ENCODE results near the gene L3HYPDH. TPM values are rescaled to one million over a fixed set of nuclear protein-coding genes. Genes with fewer than 3 reads are reported as not detected.
"Not testable (repeated sequence)": the region's sequence is repeated elsewhere in the genome, so short reads cannot be mapped to it uniquely, and the experiment has no call there.

Gene L3HYPDH
- total RNA-seq, 2 experiments from 2014 or later: 23.5 to 32.8 TPM

DNA sequence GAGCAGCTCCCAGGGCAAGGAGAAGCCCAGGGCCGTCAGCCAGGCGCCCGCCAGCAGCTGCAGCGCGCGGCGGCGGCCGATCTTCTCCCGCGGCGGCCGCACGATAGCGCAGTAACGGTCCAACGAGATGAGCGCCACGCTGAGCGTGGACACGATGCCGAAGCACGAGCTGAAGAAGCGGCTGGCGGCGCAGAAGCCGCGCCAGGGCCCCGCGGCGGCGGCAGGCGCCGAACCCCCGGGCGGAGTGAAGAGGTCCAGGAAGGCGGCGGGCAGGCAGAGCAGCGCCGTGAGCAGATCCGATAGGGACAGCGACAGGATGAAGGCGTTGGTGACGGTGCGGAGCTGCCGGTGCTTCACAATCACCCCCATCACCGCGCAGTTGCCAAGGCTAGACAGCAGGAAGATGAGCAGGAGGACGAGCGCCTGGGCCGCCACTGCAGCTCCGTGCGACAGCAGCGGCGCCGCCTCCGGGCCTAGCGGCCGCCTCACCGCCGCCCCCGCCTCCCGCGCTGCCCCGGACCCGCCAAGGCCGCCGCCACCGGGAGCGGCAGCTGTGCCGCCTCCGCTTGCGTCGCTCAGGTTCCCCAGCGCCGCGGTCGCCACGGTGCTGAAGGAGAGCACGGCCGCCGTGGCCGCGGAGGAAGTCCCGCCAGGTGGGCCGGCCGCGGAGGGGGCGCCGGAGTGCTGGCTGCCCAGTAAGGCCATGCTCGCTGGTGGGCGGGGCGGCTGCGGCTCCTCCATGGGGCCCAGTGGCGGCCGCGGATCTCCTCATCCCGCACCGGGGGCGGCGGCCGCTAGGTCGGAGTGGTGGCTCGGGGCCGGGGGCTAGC lies 19.5 kb downstream of the L3HYPDH start:
- Mint-ChIP-seq H3K4me3 (peak overlapping the region; percentile 88), H3K4me1 (peaks cover 9% of the 10 kb centered on the region), H3K9me3 (no peaks in the 10 kb centered on the region), H3K36me3 (peaks cover 7% of the 10 kb centered on the region), H3K27me3 (no peaks in the 10 kb centered on the region), H3K27ac (peak overlapping the region; percentile 35)
- ATAC-seq (ENCODE audit: low read depth) (peak; percentile 80), DNase-seq (peak; percentile 72)
- POLR2A ChIA-PET: interaction anchor here (0.7 to 2.4 kb wide), 4 partner anchors 14 to 19 kb away, joined by 3 to 20 read pairs (median 4); partner anchors contain the start of genes JKAMP and L3HYPDH

DNA sequence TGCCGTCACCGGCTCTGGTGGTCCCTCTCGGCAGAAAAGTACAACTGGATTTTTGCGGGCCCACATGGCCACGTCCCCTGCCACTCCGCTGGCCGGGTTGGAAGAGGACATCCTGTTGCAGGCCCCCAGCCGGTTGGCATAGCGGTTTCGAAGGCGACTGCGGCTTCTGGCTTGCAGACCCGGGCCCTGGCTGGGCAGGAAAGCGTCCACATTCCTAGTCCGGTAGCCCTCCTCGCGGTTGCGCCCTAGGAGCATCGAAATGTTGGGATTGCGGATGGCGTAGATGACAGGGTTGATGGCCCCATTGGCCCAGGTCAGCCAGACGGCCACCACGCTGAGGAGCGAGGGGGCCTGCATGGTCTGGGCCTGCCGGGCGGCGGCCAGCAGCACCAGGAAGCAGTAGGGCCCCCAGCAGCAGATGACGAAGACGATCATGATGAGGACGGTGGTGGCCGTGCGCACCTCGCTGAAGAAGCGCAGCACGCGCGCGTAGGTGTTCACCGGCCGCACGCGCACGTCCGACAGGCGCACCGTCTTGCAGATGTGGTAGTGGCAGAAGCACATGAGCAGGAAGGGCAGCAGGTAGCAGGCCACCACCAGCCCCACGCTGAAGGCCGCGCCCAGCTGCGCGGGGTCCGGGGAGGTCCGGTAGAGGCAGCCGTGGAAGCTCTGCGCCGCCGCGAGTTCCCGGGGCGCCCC lies 20.3 kb downstream of the L3HYPDH start:
- DNase-seq (peak; percentile 68), ATAC-seq (ENCODE audit: low read depth) (peak; percentile 34)
- H3K36me3 Mint-ChIP-seq: peaks cover 9% of the 10 kb centered on the region
- peaks cover 9% of the 10 kb centered on the region for H3K4me1 Mint-ChIP-seq
- H3K27me3 Mint-ChIP-seq: no peaks in the 10 kb centered on the region
- no peaks in the 10 kb centered on the region for H3K9me3 Mint-ChIP-seq
- peak overlapping the region; percentile 88 for H3K4me3 Mint-ChIP-seq
- peak overlapping the region; percentile 21 for H3K27ac Mint-ChIP-seq
- POLR2A ChIA-PET: interaction anchor here (0.7 to 2.4 kb wide), 4 partner anchors 15 to 20 kb away, joined by 3 to 20 read pairs (median 4); partner anchors contain the start of genes JKAMP and L3HYPDH

DNA sequence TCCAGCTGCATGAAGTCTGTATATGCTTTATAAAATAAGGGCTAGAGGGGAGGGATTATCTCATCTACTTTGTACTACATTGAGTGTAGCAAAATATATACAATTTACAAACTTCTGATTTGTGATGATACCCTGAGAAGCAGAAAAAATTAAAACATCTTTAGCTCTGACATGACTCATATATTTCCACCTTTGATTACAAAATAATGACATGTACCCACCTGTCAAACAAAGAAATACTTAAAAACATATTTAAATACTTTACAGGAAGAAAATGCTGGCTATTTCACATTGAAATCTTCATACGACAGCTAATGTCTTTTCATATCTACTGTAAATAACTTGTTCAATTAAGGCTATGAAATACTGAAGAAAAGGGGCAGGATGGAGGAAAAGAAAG lies 22.3 kb downstream of the L3HYPDH start:
- Mint-ChIP-seq H3K27me3 (no peaks in the 10 kb centered on the region), H3K4me3 (no peak overlapping the region), H3K9me3 (no peaks in the 10 kb centered on the region), H3K36me3 (peaks cover 13% of the 10 kb centered on the region), H3K27ac (no peak overlapping the region), H3K4me1 (peaks cover 9% of the 10 kb centered on the region)
- ATAC-seq (ENCODE audit: low read depth): no peak
- DNase-seq: no peak
- POLR2A ChIA-PET: no interaction called here

DNA sequence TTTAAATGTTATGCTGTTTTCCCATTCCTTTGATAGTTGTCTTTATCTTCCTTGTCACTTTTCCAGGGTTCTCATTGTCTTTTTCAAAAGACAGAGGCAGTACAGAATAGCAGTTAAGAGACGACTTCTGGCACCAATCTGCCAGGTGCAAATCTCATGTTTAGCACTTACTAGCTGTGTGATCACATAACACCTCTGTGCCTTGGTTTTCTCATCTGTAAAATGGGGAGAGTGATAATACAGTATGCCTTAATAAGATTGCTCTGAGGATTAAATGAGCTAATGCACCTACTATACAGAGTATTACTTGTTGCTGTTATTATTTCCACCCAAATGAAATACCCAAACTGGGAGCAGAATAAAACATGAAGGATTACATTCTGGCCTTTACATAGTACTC lies 23.8 kb downstream of the L3HYPDH start:
- Mint-ChIP-seq H3K27me3 (no peaks in the 10 kb centered on the region), H3K4me1 (peaks cover 6% of the 10 kb centered on the region), H3K4me3 (no peak overlapping the region), H3K27ac (no peak overlapping the region), H3K9me3 (no peaks in the 10 kb centered on the region), H3K36me3 (peaks cover 26% of the 10 kb centered on the region)
- ATAC-seq (ENCODE audit: low read depth): no peak
- DNase-seq: no peak
- POLR2A ChIA-PET: no interaction called here

DNA sequence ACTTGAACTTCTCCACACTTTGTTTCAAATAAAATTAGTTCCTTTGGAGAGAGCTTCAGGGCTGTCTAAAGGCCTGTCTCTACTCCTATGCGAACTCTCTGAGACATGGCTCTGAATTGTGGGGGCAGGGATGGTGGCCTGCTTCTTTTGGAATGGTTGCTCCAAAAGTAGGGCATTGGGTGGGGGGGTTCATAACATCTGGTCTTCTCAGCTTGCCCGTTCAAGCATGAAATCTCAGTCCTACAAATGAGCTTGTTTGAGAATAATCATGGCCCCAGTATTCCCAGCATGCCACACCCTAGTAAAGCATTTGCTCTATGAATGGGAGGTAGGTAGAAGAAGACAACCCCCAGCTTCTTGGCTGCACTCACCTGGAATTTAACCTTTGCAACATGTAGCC lies 25.7 kb downstream of the L3HYPDH start:
- no peak for ATAC-seq (ENCODE audit: low read depth)
- no peaks in the 10 kb centered on the region for H3K9me3 Mint-ChIP-seq
- H3K4me3 Mint-ChIP-seq: no peak overlapping the region
- no peaks in the 10 kb centered on the region for H3K27me3 Mint-ChIP-seq
- H3K4me1 Mint-ChIP-seq: peaks cover 3% of the 10 kb centered on the region
- POLR2A ChIA-PET: no interaction called here
- no peak for DNase-seq
- H3K27ac Mint-ChIP-seq: no peak overlapping the region
- H3K36me3 Mint-ChIP-seq: peaks cover 32% of the 10 kb centered on the region

DNA sequence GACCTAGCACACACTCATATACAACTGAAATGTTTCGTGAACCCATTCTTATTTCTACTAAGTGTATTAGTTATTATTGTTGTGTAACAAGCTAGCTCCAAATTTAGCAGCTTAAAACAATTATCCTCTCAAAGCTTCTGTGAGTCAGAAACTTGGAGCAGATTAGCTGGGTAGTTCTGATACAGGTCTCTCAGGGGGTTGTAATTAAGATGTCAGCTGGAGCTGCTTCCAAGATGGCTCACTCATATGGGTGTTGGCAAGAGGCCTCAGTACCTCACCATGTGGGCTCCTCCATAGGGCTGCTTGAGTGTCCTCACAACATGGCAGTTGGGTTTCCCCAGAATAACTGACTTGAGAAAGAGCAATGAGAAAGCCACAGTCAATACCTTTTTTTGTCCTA lies 28.8 kb downstream of the L3HYPDH start:
- POLR2A ChIA-PET: no interaction called here
- no peaks in the 10 kb centered on the region for H3K27me3 Mint-ChIP-seq
- H3K4me1 Mint-ChIP-seq: no peaks in the 10 kb centered on the region
- H3K4me3 Mint-ChIP-seq: no peak overlapping the region
- H3K9me3 Mint-ChIP-seq: no peaks in the 10 kb centered on the region
- DNase-seq: no peak
- peaks cover 34% of the 10 kb centered on the region for H3K36me3 Mint-ChIP-seq
- no peak for ATAC-seq (ENCODE audit: low read depth)
- H3K27ac Mint-ChIP-seq: no peak overlapping the region

DNA sequence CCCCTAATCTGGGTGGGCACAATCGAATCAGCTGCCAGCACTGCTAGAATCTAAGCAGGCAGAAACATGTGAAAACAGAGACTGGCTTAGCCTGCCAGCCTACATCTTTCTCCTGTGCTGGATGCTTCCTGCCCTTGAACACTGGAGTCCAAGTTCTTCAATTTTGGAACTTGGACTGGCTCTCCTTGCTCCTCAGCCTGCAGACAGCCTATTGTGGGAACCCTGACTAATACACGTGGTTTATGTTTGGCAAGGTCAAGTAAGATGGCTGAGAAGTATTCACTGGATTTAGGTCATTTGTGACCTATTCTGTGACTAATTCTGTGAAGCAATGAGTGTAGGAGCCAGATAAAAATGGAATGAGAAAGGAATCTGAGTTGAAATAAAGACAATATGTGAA lies 30.1 kb downstream of the L3HYPDH start:
- no peak overlapping the region for H3K27ac Mint-ChIP-seq
- H3K9me3 Mint-ChIP-seq: no peaks in the 10 kb centered on the region
- no peak overlapping the region for H3K4me3 Mint-ChIP-seq
- no peak for ATAC-seq (ENCODE audit: low read depth)
- DNase-seq: no peak
- H3K36me3 Mint-ChIP-seq: peaks cover 28% of the 10 kb centered on the region
- POLR2A ChIA-PET: no interaction called here
- H3K4me1 Mint-ChIP-seq: no peaks in the 10 kb centered on the region
- no peaks in the 10 kb centered on the region for H3K27me3 Mint-ChIP-seq

DNA sequence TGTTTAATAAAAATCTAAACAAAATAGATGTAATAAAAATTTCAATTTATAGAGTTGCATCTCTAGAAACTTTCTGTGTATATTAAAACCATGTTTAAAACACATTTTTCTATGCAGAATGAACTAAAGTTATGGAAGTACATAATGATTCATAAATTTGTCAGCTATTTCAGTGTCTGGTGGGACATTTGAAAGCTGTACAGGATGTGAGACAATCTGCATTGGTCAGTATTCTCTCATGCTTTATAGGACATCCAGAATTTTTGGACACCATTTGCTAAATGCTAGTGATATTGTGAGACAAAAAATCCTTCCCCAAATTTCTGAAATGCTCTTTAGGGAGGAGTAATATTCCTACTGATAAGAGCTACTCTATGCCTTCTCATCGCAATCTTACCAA lies 32.4 kb downstream of the L3HYPDH start:
- no peak overlapping the region for H3K4me3 Mint-ChIP-seq
- H3K27ac Mint-ChIP-seq: no peak overlapping the region
- no peaks in the 10 kb centered on the region for H3K27me3 Mint-ChIP-seq
- H3K9me3 Mint-ChIP-seq: no peaks in the 10 kb centered on the region
- no peaks in the 10 kb centered on the region for H3K4me1 Mint-ChIP-seq
- DNase-seq (no peak), ATAC-seq (ENCODE audit: low read depth) (no peak)
- H3K36me3 Mint-ChIP-seq: peaks cover 23% of the 10 kb centered on the region
- POLR2A ChIA-PET: no interaction called here

DNA sequence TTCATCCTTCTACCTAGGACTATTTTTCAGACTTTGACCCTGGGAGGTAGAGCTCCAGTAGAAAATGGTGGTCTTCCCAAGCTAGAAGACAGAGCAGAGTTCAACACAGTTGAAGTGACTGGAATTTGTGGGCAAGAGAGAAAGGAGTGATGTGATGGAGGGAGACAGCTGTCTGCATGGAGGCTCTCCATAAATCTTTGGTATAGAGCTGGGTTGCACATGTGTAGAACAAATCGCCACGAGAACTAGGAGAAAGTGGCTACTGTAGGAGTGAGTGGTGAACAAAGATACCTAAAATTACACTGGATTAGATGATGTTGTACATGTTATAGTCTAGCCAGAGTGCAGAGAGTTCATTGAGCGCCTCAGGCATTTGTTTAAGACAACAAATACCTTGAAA lies 33.5 kb downstream of the L3HYPDH start:
- Mint-ChIP-seq H3K9me3 (no peaks in the 10 kb centered on the region), H3K4me3 (no peak overlapping the region), H3K4me1 (no peaks in the 10 kb centered on the region), H3K27ac (no peak overlapping the region), H3K27me3 (no peaks in the 10 kb centered on the region), H3K36me3 (peaks cover 14% of the 10 kb centered on the region)
- no peak for DNase-seq
- no peak for ATAC-seq (ENCODE audit: low read depth)
- POLR2A ChIA-PET: interaction anchor here (0.6 kb wide), 1 partner anchor 627 kb away, joined by 3 read pairs; no protein-coding TSS in a partner anchor

DNA sequence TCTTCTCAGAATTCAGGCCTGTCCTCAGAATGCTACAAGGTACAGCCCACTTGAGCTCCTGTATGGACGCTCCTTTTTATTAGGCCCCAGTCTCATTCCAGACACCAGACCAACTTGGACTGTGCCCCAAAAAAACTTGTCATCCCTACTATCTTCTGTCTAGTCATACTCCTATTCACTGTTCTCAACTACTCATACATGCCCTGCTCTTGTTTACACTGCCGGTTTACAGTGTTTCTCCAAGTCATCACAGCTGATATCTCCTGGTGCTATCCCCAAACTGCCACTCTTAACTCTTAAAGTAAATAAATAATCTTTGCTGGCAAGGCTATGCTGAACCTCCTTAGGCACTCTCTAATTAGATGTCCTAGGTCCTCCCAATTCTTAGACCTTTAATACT lies 35.5 kb downstream of the L3HYPDH start:
- H3K27ac Mint-ChIP-seq; H3K9me3 Mint-ChIP-seq; H3K27me3 Mint-ChIP-seq; ATAC-seq (ENCODE audit: low read depth); H3K4me1 Mint-ChIP-seq; DNase-seq; POLR2A ChIA-PET; H3K36me3 Mint-ChIP-seq; H3K4me3 Mint-ChIP-seq: not testable (repeated sequence)

DNA sequence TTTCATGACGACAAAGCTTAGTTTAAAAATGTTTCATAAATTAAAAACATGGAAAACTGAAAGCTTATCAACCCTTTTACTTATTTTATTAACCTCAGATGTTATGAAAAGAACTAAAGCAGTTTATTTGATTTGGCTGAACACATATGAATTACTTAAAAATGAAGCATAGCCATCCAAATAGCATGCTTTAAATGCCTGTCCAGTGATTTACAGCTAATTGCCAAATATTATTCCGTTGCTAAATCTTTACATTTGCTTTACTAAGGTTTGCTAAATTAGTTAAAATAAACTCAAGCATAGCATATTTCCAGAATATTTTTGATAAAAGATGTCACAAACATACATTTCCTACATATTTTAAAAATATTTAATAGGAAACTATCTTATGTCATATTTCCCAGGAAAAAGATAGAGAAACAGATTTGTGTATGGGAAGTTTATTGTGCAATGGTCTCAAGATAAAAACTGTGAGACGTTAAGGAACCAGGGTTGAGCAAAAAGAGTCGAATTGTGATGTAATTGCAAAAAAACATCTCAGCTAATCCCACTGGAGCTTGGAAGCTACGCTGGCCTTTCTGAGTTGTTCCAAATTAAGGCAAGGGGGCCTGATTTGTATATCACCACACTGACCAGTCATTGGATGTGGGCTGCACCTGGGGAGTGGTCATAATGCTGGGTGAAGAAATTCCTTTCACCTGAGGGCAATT lies 44.8 kb downstream of the L3HYPDH start:
- DNase-seq (no peak), ATAC-seq (ENCODE audit: low read depth) (no peak)
- H3K4me1 Mint-ChIP-seq: peaks cover 13% of the 10 kb centered on the region
- POLR2A ChIA-PET: no interaction called here
- H3K4me3 Mint-ChIP-seq: no peak overlapping the region
- no peaks in the 10 kb centered on the region for H3K9me3 Mint-ChIP-seq
- H3K27me3 Mint-ChIP-seq: peaks cover 8% of the 10 kb centered on the region
- no peak overlapping the region for H3K27ac Mint-ChIP-seq
- no peaks in the 10 kb centered on the region for H3K36me3 Mint-ChIP-seq

DNA sequence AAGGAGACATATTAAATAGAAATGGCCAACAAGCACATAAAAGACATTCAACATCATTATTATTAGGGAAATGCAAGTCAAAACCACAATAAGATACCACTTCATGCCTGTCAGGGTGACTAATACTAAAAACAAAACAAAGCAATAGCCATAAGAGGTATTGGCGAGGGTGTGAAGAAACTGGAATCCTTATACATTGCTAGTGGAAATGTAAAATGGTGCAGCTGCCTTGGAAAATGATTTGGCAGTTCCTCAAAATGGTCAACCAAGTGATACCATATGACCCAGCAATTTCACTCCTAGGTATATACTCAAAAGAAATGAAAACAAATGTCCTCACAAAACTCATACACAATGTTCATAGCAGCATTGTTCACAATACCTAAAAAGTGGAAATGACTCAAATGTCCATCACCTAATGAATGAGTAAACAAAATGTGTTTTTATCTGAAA lies 46.0 kb downstream of the L3HYPDH start:
- H3K9me3 Mint-ChIP-seq: no peaks in the 10 kb centered on the region
- no peak for ATAC-seq (ENCODE audit: low read depth)
- POLR2A ChIA-PET: no interaction called here
- peaks cover 8% of the 10 kb centered on the region for H3K27me3 Mint-ChIP-seq
- no peak for DNase-seq
- H3K4me1 Mint-ChIP-seq: peaks cover 10% of the 10 kb centered on the region
- H3K36me3 Mint-ChIP-seq: no peaks in the 10 kb centered on the region
- no peak overlapping the region for H3K27ac Mint-ChIP-seq
- no peak overlapping the region for H3K4me3 Mint-ChIP-seq

DNA sequence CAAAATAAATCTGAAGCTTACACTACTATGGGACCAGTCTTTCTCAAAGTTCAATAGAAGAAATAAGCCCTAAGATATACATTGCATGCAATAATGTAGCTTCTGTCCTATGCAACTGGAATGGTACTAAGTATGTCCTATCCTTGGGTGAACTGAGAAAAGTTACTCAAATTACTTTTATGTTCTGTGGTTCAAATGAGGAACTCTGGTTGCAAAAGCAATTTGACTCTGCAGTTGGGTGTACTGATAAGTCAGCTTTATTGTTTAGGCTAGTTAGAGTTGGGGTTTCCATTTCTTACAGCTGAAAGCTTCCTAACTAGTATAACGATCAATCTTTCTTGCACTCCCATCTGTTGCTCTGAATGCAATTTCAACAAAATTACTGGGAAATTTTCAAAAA lies 48.2 kb downstream of the L3HYPDH start:
- H3K36me3 Mint-ChIP-seq: no peaks in the 10 kb centered on the region
- H3K27me3 Mint-ChIP-seq: peaks cover 4% of the 10 kb centered on the region
- POLR2A ChIA-PET: no interaction called here
- no peak overlapping the region for H3K27ac Mint-ChIP-seq
- no peaks in the 10 kb centered on the region for H3K9me3 Mint-ChIP-seq
- no peak for ATAC-seq (ENCODE audit: low read depth)
- H3K4me3 Mint-ChIP-seq: no peak overlapping the region
- peaks cover 7% of the 10 kb centered on the region for H3K4me1 Mint-ChIP-seq
- DNase-seq: no peak
